Measurements from ENCODE around the gene NUDT2.

NUDT2 gene

GRCh38 chr9:34387239-34387638, 57.9 kb downstream of the NUDT2 start:
- DNase-seq, result no peak

GRCh38 chr9:34392511-34392910, 63.1 kb downstream of the NUDT2 start:
- DNase-seq, result no peak
